Keratinocyte (primary cell): ENCODE data around the gene KIF17.

Experiments
- CTCF ChIP-seq, 3 experiments: IDR thresholded peaks in 1 of 3; conservative IDR thresholded peaks in 1 of 3; optimal IDR thresholded peaks in 1 of 3; 2 replicates in 2 of 3; 3 replicates in 1 of 3; pipeline versions ENCODE3 to v1.5.1; 2011; ENCODE audit warnings: low read length in 3 of 3, mild to moderate bottlenecking in 3 of 3, moderate library complexity in 2 of 3, control low read depth in 1 of 3, inconsistent platforms in 1 of 3; ENCODE audit not compliant: insufficient read depth in 2 of 3; ENCODE audit errors: extremely low read depth in 1 of 3
- EZH2 ChIP-seq: IDR thresholded peaks from one replicate; pipeline ENCODE4 v1.6.1; 2012; ENCODE audit warnings: inconsistent platforms, mild to moderate bottlenecking, low read length, moderate library complexity

- TF ChIP-seq CTCF (optimal IDR thresholded peaks at IDR 0.05 in 1 of 3, IDR thresholded peaks at IDR 0.05 in 1 of 3, conservative IDR thresholded peaks at IDR 0.05 in 1 of 3; ENCODE audit: extremely low read depth in 1 of 3, insufficient read depth in 2 of 3, low read length in 3 of 3) (no peak), EZH2 (no peak)
Measured at GRCh38 chr1:20751462-20751990, 33.7 kb upstream of the KIF17 start.
